ENCODE measurements around the gene MVB12B.
A peak's percentile ranks its signal among the peaks of the same experiment; 100 is the strongest.

The MVB12B gene

GRCh38 chr9:126386776-126387175 lies 60.1 kb downstream of the MVB12B start:
- no peak for DNase-seq (ENCODE audit: low read depth in 2 of 2)

- DNase-seq (ENCODE audit: low read depth in 2 of 2): no peak
Measured at GRCh38 chr9:126388964-126389708, 62.5 kb downstream of the MVB12B start.

GRCh38 chr9:126389992-126390391 lies 63.4 kb downstream of the MVB12B start:
- no peak for DNase-seq (ENCODE audit: low read depth in 2 of 2)

GRCh38 chr9:126390923-126391322 lies 64.3 kb downstream of the MVB12B start:
- DNase-seq (ENCODE audit: low read depth in 2 of 2): no peak

- DNase-seq (ENCODE audit: low read depth in 2 of 2): no peak
Measured at GRCh38 chr9:126391713-126392661, 65.4 kb downstream of the MVB12B start.

- no peak for DNase-seq (ENCODE audit: low read depth in 2 of 2)
Measured at GRCh38 chr9:126392662-126393371, 66.2 kb downstream of the MVB12B start.

GRCh38 chr9:126393876-126394275 lies 67.2 kb downstream of the MVB12B start:
- DNase-seq (ENCODE audit: low read depth in 2 of 2): no peak

GRCh38 chr9:126394802-126395201 lies 68.2 kb downstream of the MVB12B start:
- no peak for DNase-seq (ENCODE audit: low read depth in 2 of 2)

- no peak for DNase-seq (ENCODE audit: low read depth in 2 of 2)
Measured at GRCh38 chr9:126395439-126396212, 69.0 kb downstream of the MVB12B start.

GRCh38 chr9:126397056-126397455 lies 70.4 kb downstream of the MVB12B start:
- DNase-seq (ENCODE audit: low read depth in 2 of 2): peak; percentile 42

- DNase-seq (ENCODE audit: low read depth in 2 of 2): peak; percentile 49 to 50
Measured at GRCh38 chr9:126398403-126399058, 71.9 kb downstream of the MVB12B start.

GRCh38 chr9:126399251-126399650 lies 72.6 kb downstream of the MVB12B start:
- DNase-seq (ENCODE audit: low read depth in 2 of 2): no peak

- no peak for DNase-seq (ENCODE audit: low read depth in 2 of 2)
Measured at GRCh38 chr9:126399789-126400188, 73.2 kb downstream of the MVB12B start.

- no peak for DNase-seq (ENCODE audit: low read depth in 2 of 2)
Measured at GRCh38 chr9:126400571-126400970, 73.9 kb downstream of the MVB12B start.

GRCh38 chr9:126401107-126401506 lies 74.5 kb downstream of the MVB12B start:
- DNase-seq (ENCODE audit: low read depth in 2 of 2): no peak

- no peak for DNase-seq (ENCODE audit: low read depth in 2 of 2)
Measured at GRCh38 chr9:126401581-126401980, 75.0 kb downstream of the MVB12B start.

GRCh38 chr9:126403397-126403796 lies 76.8 kb downstream of the MVB12B start:
- DNase-seq (ENCODE audit: low read depth in 2 of 2): no peak

GRCh38 chr9:126404459-126404858 lies 77.8 kb downstream of the MVB12B start:
- no peak for DNase-seq (ENCODE audit: low read depth in 2 of 2)

- no peak for DNase-seq (ENCODE audit: low read depth in 2 of 2)
Measured at GRCh38 chr9:126406075-126406667, 79.5 kb downstream of the MVB12B start.

- DNase-seq (ENCODE audit: low read depth in 2 of 2): no peak
Measured at GRCh38 chr9:126407114-126407870, 80.7 kb downstream of the MVB12B start.

Measured in stimulated activated CD8-positive, alpha-beta memory T cell treated with anti-CD3 and anti-CD28 coated beads, Interleukin-2, amount 100 ng/mL, for 1 hour (primary cell).